HG03066 (cell line): ENCODE data around the gene CPN1.
"Not testable (repeated sequence)": the region's sequence is repeated elsewhere in the genome, so short reads cannot be mapped to it uniquely, and the experiment has no call there.

ENCODE experiments used
- ATAC-seq: cut with Tn5 transposase; IDR thresholded peaks from one replicate; pipeline ENCODE4 v1.9.1; 2021; ENCODE audit warnings: low read depth; ENCODE audit not compliant: unreplicated experiment

Gene CPN1

DNA sequence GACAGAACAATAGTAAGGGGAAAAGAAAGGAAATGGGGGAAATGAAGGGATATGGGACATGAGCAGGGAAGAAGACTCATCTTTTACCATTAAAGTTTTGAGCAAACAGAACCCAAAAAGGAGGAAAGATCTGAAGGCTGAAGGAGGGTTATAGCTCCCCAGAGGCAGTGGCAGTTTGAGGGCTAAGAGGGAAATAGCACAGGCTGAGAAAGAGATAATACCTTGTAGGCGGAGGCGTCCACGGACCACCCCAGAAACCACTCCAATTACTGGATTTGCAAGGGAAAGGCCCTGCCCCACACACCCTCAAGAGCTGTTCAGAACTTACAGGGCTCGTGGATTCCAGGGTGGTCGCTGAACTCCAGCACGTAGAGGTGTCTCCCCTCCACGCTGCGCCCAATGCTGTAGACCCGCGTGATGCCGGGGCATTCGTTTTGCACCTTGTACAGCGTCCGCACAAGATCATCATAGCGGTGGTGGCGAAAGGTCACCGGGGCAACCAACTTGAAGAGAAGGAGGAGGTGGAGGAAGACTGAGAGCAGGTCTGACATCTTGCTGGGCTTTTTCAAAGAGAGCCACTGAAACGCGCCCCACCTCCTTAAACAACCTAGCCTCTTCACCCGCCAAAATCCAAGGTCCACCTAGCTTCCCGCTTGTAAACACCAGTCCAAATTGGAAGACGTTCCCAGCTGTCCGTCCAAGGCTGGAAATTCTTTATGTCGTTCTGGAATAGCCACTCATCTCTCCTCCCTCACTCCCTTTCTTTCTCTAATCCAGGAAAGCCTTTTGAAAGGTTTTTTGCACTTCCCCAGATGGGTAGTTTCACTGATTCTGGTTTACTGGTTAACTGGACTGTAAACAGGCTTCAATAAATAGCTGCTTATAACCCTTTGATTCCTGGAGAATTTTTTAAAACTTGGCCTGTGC lies at the start of gene CPN1:
Gene CPN1, minus strand, starts transcription at position 795 of the 927 bp plus-strand sequence. Its CDS starts 244 bp downstream, at position 551.
- no peak for ATAC-seq

DNA sequence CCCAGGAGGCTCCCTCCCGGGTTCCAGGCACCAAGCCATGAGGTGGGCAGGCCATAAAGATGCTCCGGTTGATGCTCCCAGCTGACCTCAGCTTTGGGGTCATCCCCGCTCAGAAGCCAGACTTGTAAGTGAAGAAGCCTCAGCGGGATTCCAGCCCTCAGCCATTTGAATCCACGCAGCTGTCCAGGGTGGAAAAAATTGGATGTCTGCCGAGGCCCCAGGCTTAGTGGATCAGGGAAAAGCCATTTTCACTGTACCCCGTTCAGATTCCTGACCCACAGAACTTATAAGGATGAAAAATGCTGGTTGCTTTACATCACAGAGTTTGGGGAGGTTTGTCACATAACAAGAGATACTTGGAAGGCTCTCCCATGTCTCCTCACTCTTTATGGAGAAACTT lies 49.2 kb upstream of the CPN1 start:
- ATAC-seq: no peak

DNA sequence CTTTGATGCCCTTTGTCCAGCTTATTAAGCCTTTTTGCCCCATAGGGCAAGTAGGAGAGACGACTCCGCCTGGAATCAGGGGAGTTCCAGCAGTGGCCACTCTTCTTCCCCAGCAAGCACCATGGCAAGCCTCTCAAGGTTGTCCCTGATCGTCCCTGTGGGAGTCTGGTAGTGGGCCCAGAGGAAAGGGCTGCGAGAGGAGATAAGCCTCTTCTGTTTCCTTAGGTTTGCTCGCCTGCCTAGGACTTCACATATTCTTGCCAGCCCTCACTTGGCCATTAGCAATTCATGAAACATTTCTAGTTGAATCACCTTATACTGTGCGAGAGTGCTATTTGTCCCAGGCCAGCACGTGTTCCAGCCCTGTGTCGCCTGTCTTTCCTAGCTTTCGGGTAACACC lies 47.8 kb upstream of the CPN1 start:
- no peak for ATAC-seq

DNA sequence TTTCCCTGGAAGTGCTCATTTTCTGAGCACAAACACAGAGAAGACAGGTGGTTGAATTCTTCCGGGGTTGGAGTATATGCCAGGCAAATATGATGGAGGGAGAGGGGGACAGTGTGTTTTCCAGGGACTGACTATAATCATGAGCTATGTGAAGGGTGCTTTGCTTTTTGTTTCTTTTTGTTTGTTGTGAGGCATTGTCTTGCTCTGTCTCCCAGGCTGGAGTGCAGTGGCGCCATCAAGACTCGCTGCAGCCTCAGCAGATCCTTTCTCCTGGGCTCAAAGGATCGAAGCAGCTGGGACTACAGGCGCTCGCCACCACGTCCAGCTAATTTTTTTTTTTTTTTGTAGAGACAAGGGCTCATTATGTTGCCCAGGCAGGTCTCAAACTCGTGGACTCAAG lies 47.3 kb upstream of the CPN1 start:
- ATAC-seq: no peak

DNA sequence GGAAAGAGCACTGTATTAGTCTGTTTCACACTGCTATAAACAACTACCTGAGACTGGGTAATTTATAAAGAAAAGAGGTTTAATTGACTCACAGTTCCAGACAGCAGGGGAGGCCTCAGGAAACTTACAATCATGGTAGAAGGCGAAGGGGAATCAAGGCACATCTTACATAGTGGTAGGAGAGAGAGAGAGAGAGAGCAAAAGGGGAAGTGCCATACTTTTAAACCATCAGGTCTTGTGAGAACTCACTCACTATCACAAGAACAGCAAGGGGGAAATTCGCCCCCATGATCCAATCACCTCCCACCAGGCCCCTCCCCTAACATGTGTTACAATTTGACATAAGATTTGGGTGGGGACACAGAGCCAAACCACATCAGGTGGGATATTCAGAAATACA lies 43.7 kb upstream of the CPN1 start:
- not testable (repeated sequence) for ATAC-seq

DNA sequence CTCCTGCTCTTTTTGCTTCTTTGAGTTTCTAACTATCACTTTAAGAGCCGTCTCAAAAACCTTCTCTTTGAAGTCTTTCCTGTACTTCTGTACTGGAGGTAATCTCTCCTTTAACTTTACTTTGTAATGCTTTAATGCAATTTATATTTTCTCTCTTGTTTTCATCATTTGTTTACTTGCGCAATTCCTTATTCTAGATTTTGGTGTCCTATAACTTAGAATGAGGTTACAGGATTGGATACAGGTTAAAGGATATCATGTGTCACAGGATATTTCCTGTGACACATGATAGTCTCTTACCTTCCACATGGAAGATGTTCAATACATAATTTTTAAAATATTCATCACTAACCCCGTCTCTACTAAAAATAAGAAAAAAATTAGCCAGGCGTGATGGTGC lies 42.4 kb upstream of the CPN1 start:
- no peak for ATAC-seq

DNA sequence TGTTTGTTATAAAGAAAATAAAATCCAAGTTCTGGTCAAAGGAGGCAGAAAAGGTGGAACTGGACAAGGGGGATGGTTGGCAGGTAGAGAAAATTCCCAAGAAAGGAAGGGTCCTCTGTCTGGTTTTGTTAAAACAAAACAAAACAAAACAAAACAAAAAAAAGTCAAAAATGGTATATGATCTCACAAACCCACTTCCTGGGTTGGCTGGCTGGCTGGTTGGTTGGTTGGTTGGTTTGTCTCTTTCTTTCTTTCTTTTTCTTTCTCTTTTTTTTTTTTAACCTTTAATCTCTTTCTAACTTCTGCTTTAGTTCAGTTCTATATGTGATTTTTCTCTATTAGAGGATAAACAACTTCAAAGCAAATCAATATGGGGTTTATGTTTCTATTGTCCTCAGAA lies 41.1 kb upstream of the CPN1 start:
- ATAC-seq: no peak

DNA sequence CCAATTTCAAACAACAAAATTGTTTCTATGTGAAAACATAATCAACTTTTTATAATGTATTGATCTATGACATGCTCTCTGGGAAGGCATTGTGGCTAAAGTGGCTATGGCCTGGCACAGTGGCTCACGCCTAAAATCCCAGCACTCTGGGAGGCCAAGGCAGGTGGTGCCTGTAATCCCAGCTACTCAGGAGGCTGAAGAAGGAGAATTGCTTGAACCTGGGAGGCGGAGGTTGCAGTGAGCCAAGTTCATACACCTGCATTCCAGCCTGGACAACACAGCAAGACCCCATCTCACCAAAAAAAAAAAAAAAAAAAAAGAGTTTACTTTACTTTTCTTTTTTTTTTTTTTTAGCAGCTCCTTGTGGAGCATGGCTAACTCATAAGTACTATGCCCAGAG lies 38.9 kb upstream of the CPN1 start:
- ATAC-seq: no peak

DNA sequence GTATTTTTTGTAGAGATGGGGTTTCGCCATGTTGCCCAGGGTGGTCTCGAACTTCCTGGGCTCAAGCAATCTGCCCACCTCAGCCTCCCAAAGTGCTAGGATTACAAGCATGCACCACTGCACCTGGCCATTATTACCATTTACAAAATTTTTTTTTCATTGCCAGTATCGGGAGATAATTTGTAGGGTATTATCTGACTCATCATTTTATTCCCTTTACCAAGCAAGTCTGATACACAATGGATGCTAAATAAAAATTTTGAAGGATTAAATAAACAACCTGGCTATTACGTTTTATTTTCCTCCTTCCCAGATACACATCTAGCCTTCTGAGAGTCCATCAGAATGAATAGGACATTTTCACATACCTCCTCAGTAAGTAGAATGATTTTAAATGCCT lies 38.1 kb upstream of the CPN1 start:
- ATAC-seq: no peak

DNA sequence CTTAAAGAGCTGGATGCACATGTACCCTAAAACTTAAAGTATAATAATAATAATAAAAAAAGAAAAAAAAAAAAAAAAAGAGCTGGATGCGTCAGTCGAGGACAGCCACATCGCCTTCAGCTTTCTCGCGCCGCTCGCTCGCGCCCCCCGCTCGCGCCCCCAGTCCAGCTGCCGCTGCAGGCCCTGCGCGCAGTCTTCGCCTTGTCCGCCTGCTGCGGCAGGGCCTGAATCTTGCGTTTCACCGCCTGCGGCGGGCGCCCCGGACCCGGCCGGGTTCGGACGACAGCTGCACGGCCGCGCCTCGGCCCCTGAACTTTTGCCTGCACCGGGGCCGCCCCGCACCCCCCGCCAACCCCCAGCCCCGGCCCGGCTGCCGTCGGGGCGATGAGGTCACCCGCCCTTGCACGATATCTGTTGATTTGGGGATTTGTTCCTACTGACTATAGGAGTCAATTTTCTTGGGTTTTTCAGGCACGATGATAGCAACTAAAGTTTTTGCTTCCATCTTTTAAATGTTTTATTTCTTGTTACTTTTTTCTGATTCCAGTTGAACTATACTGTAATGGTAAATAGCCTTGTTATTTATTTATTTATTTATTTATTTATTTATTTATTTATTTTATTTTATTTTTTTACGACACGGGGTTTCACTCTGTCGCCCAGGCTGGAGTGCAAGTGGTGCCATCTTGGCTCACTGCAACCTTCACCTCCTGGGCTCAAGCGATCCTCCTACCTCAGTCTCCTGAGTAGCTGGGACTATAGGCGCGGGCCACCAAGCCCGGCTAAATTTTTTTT lies 33.5 kb upstream of the CPN1 start:
- ATAC-seq: no peak

DNA sequence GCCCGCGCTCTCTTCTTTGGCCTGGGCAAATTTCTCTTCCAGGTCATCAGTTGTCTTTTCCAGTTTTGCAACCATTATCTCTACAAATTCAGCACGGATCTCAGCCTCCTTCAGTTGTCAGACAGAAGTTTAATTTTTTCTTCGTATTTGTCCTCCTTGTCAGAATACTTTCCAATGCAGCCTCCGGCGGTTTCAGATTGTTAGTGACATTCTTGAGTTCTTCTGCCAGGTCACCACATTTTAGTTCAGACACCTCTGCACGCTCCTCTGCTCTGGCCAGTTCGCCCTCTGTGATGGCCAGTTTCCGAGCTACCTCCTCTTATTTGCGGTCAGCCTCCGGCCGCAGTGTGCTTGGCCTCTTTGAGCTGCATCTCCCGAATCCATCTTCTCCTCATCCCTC lies 32.8 kb upstream of the CPN1 start:
- no peak for ATAC-seq

DNA sequence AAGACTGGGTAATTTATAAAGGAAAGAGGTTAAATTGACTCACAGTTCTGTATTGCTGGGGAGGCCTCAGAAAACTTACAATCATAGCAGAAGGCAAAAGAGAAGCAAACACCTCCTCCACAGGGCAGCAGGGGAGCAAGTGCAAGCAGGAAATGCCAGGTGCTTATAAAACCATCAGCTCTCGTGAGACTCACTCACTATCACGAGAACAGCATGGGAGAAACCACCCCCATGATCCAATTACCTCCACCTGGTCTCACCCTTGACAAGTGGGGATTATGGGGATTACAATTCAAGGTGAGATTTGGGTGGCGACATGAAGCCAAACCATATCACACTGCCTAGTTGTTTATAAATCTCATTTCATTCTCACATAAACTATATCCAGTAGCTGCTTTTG lies 28.0 kb upstream of the CPN1 start:
- ATAC-seq: no peak

DNA sequence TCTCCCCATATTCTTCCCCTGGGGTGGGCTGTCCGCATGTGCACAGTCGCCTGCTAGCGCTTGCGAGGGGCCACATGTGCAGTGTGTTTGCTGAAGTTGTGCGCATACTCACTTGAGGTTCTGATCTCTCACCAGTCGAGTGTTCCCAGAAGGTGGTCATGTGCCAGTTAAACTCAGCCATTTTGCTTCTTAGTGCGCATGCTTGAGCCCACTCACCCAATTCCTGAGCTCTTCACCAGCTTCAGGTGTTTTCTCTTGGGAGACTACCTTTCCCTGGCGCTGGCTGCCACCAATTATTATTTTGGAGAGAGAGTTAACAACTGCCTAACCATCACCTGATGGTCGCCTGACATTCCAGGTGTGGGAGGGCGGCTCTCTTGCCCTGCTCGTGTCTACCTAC lies 25.2 kb upstream of the CPN1 start:
- ATAC-seq: no peak

DNA sequence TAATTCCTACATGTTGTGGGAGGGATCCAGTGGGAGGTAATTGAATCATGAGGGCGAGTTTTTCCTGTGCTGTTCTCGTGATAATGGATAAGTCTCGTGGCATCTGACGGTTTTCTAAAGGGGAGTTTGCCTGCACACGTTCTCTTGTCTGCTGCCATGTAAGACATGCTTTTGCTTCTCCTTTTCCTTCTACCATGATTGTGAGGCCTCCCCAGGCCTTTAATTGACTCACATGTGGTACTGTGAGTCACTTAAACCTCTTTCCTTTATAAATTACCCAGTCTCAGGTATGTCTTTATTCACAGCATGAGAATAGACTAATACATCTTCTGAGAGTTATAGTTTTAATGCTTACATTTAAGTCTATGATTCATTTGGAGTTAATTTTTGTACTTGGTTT lies 22.6 kb upstream of the CPN1 start:
- ATAC-seq: no peak

DNA sequence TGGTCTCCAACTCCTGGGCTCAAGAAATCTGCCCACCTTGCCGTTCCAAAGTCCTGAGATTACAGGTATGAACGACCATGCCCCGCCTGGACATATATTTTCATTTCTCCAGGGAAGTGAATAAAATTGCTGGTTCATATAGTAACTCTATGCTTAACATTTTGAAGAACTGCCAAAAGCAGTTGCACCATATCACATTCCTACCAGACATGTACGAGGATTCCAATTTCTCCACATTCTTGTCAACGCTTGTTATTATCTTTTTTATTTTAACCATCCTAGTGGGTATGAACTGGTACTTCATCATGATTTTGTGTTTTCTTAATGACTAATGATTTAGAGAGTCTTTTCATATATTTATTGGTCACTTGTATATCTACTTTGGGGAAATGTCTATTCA lies 21.9 kb upstream of the CPN1 start:
- no peak for ATAC-seq

DNA sequence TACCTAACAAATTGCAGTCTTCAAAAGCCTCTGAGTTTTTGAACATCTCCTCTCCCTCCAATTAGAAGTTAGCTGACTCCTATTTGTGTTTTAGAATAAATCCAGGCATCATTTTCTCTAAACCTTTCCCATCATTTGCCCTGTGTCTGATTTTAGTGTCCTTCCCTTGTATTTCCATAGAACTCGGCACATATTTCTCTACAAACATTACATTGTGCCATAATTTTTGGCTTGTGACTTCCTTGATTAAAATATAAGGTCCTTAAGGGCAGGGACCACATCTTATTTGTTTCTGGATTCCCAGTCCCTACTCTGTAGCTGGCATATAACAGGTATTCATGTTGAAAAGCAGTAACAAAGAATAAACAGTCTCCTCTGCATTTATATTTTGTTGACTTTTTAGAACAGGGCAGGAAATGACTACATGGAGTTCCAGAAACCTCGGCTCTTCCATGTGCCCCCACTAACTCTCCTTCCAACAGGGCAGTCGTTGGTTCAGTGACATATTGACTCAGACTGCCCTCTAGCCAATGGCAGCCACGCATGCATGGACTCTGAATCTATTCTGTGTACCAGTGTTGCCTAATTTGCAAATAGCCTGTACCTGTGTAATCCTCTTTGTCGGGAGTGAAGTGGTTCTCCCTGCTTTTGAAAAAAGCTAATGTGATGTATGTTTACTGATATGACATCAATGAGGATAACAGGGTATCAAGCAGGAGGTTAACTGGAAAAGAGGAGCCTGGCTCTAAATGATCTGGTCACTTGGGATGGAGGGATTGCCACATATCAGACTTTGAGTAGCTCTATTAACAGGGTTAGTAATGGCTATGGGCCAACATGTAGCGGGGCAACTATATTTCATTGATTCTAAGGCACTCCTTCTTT lies 19.8 kb upstream of the CPN1 start:
- ATAC-seq: no peak

DNA sequence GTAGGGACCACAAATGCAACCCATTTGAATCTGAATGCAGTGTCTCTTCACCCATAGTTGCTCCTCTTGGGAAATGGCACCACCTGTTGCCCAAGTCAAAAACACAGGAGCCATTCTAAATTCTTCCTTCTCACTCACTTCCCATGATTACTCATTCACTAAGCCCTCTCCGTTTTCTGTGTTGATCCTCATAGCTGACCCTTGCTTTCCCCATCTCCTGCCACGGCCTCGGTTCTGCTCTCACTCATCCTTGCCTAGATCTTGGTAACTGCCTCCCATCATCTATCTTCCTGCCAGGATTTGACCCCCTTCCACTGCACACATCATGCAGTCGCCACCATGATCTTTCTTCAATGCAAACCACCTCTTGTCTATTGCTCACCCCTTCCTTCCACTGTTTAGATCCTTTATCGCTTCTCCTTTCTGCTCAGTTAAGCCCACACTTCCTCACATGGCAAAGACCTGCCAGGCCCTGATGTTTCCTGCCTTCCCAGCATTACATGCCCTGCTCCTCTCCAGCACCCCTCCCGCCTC lies 19.0 kb upstream of the CPN1 start:
- ATAC-seq: no peak

DNA sequence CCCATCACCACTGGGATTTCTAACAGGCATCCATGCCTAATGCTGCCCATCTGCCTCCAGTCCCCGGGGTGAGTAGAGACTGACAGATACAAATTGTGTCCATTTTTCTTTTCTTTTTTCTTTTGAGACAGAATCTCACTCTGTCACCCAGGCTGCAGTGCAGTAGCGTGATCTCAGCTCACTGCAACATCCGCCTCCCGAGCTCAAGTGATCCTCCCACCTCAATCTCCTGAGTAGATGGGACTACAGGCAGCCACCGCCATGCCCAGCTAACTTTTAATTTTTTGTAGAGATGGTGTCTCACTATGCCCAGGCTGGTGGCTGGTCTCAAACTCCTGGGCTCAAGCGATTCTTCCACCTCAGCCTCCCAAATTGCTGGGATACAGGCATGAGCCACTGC lies 7.6 kb upstream of the CPN1 start:
- ATAC-seq: no peak

DNA sequence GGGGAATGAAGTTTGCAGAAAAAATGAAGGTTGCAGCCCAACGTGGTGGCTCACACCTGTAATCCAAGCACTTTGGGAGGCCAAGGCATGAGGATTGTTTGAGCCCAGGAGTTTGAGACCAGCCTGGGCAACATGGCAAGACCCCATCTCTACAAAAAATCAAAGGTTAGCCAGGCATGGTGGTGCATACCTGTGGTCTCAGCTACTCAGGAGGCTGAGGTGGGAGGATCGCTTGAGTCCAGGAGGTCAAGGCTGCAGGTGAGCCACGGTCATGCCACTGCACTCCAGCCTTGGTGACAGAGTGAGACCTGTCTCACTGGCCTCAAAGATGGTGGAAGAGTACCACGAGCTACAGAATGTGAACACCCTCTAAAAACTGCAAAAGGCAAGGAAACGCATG lies 5.0 kb upstream of the CPN1 start:
- not testable (repeated sequence) for ATAC-seq

DNA sequence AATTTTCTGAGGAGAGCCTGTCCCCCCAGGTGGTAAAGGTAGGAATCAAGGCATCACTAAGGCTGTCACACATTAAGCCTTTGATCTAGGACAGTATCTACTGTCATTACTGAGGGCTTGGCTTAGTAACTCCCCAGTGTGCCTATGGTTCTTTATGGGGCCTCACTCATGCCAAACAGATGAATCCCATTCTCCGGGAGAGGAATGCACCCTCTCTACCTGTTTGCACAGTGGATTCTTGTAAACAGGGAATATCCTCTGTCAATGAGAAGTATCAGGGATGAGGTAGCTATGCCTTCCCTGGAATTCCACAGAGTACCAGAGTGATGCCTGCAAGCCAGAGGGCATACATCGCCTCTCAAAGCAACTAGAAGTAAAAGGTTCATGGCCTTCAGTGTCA lies 3.9 kb upstream of the CPN1 start:
- ATAC-seq: no peak

DNA sequence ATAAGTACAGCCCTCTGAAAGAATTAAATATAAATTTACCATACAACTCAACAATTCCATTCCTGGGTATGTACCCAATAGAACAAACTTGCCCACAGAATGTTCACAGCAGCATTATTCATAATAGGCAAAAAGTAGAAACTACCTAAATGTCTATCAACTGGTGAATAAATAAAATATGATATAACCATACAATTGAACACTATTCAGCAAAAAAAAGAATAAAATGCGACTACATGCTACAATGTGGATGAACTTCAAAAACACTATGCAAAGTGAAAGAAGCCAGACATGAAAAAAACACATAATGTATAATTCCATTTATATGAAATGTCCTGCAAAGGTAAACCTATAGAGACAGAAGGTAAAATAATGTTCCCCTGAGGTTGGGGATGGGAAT lies 2.0 kb upstream of the CPN1 start:
- no peak for ATAC-seq
